HG03066 (cell line): ENCODE measurements around the gene NUF2.
"Not testable (repeated sequence)": the region's sequence is repeated elsewhere in the genome, so short reads cannot be mapped to it uniquely, and the experiment has no call there.

Source experiments
- ATAC-seq: cut with Tn5 transposase; IDR thresholded peaks from one replicate; pipeline ENCODE4 v1.9.1; 2021; ENCODE audit warnings: low read depth; ENCODE audit not compliant: unreplicated experiment

NUF2 gene

GRCh38 chr1:163323339-163323738, 1.6 kb downstream of the NUF2 start:
- not testable (repeated sequence) for ATAC-seq

- ATAC-seq, result no peak
Observed at GRCh38 chr1:163331116-163331515, 9.4 kb downstream of the NUF2 start.

- no peak for ATAC-seq
Observed at GRCh38 chr1:163335216-163335615, 13.5 kb downstream of the NUF2 start.

GRCh38 chr1:163337631-163338030, 15.9 kb downstream of the NUF2 start:
- ATAC-seq, result no peak

- ATAC-seq, result no peak
Observed at GRCh38 chr1:163346326-163346870, 24.6 kb downstream of the NUF2 start.

DNA sequence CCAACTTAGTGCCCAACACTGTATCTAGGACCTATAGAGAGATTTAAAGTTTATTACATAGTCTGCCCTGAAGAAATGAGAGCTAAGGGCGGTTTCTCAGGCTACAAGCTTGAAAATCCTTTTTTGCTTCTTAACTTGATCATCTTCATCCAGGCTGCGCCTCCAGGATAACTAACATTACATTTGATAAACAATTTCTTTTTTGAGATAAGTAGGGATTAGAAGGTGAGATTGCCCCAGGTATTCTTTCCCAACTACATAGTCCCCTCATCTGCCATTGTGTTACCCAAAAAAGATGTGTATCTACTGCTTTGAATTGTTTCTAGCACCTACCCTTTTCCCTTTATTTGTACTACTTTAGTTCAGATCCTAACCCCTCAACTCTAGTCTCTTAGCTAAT, 25.4 kb downstream of the NUF2 start:
- ATAC-seq, result no peak

- ATAC-seq, result no peak
Observed at GRCh38 chr1:163351912-163352311, 30.2 kb downstream of the NUF2 start.

GRCh38 chr1:163357378-163357777, 35.6 kb downstream of the NUF2 start:
- no peak for ATAC-seq

- not testable (repeated sequence) for ATAC-seq
Observed at GRCh38 chr1:163358172-163358571, 36.4 kb downstream of the NUF2 start.

GRCh38 chr1:163361123-163361934, 39.6 kb downstream of the NUF2 start:
- ATAC-seq, result no peak

DNA sequence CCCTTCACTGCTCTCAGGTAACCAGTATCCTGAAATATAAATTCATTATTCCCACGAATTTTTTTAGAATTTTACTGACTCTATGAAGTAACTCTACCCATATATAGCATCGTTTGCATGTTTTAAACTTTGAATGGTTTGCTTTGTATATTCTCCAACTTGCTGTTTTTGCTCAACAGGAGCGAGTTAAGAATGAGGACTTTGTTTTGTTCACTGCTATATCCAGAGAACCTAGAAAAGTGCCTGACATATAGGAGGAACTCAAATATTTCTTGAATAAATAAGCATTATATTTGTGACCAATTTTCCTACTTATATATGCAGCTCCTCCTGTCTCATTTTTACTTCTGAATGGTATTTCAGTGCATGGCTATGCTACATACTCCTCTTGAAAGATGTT, 43.4 kb downstream of the NUF2 start:
- ATAC-seq, result no peak

DNA sequence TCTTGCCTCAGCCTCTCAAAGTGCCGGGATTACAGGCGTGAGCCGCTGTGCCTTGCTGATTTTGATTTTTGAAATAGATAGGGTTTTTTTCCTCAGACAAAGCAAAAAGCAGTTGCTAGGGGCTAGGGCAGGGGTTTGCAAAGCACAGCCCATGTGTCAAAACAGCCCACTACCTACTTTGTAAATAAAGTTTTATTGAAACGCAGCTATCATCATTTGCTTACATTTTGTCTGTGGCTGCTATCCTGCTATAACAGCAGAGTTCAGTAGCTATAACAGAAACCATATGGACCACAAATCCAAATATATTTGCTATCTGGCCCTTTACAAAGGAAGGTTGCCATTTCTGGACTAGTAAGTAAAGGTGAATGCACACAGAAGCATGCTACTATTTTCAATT, 44.8 kb downstream of the NUF2 start:
- ATAC-seq, result no peak

DNA sequence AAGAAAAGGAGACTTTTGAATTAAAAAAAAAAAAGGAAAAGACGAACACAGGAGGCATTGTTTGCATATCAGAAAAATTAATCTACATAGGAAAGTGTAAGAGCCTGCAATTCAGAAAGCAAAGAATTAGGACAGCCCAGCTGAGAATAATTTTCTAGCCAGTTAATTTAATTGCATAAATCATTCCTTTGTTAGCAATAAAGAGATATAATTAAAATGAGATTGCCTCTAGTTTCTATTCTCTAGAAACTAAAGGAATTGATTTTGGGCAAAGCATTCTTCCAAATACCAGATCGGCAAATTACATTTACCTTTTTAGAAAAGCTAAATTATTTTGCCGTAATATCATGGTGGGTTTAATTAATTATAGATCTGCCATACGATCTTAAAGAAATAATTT, 46.0 kb downstream of the NUF2 start:
- ATAC-seq, result no peak

GRCh38 chr1:163372576-163372975, 50.8 kb downstream of the NUF2 start:
- ATAC-seq, result no peak

- ATAC-seq, result no peak
Observed at GRCh38 chr1:163378554-163378953, 56.8 kb downstream of the NUF2 start.

GRCh38 chr1:163379801-163380200, 58.0 kb downstream of the NUF2 start:
- no peak for ATAC-seq

DNA sequence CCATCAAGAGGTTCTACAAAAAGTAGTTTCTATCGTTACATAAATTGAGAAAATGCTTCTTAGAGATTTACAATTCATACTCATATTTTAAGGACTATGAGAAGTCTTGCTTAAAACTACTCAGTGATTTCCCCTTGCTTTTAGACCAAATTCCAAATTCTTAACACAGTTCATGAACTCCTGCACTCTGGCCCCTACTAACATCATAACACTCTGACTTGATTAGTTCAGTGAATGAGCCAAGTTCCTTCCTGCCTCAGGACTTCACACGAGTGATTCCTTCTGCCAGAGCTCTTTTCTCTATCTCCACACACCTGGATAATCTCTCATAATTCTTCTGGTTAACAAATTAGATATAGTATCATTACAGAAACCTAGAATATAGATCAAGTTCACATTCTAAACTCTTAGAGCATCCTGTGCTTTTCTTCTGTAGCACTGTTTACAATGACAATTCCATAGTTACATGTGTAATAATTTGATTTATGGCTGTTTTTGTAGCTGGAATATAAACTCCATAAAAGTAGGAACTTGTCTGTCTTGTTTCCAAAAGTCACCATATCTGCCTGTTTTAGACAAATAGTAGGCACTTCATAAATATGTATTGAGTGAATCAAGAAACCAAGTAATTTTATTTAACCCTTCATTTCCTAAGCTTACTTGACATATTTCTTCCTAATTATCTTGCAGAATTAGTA, 59.9 kb downstream of the NUF2 start:
- no peak for ATAC-seq

GRCh38 chr1:163382395-163382794, 60.6 kb downstream of the NUF2 start:
- no peak for ATAC-seq

GRCh38 chr1:163387146-163387545, 65.4 kb downstream of the NUF2 start:
- no peak for ATAC-seq

GRCh38 chr1:163388970-163389369, 67.2 kb downstream of the NUF2 start:
- no peak for ATAC-seq

- no peak for ATAC-seq
Observed at GRCh38 chr1:163395790-163396189, 74.0 kb downstream of the NUF2 start.
